Pons (tissue), 1 donor: ENCODE data around the gene JAG2.

Experiments used
- DNase-seq: peaks from one replicate; pipeline ENCODE4 v3.0.0-alpha.2; 2016; ENCODE audit warnings: low spot score

The JAG2 gene

GRCh38 chr14:105091517-105092170, 76.9 kb downstream of the JAG2 start:
- no peak for DNase-seq

- no peak for DNase-seq
These were observed 77.5 kb downstream of the JAG2 start for GRCh38 chr14:105091054-105091516.
